Measurements from ENCODE around the gene CFAP410.
"Not testable (repeated sequence)": the region's sequence is repeated elsewhere in the genome, so short reads cannot be mapped to it uniquely, and the experiment has no call there.

The CFAP410 gene

DNA sequence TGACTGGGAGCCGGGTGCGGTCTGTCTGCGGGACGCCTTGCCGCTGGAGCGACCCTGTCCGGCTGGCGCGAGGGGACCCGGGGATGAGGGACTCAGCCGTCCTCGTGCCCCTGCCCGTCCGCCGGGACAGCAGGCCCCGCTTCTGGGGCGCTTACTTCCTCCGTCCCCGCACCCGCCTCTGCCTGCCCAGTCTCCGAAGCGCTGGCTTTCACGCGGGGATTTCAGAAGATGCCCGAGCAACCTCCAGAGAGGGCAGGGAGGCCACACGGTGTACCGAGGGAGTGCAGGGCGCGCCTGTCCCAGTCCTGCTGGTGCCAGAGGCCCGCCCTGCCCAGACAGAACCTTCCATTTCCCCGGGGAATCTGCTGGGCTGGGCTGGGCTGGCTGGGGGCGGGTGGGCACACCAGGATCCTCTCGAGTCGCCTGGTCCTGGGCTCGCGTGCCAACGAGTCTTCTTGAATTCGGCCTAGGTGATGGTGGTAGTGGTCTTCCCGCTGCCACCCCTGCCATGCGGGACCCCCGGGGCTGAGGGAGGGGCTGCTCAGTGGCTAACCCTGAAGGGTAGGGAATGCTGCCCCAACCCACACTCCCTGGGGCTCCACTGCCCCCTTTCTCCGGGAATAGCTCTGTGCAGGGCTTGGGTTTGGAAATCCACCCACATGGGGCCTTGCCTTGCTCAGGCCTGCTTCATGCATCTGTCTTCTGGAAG lies 11.7 kb upstream of the CFAP410 start:
- DNase-seq = no peak

DNA sequence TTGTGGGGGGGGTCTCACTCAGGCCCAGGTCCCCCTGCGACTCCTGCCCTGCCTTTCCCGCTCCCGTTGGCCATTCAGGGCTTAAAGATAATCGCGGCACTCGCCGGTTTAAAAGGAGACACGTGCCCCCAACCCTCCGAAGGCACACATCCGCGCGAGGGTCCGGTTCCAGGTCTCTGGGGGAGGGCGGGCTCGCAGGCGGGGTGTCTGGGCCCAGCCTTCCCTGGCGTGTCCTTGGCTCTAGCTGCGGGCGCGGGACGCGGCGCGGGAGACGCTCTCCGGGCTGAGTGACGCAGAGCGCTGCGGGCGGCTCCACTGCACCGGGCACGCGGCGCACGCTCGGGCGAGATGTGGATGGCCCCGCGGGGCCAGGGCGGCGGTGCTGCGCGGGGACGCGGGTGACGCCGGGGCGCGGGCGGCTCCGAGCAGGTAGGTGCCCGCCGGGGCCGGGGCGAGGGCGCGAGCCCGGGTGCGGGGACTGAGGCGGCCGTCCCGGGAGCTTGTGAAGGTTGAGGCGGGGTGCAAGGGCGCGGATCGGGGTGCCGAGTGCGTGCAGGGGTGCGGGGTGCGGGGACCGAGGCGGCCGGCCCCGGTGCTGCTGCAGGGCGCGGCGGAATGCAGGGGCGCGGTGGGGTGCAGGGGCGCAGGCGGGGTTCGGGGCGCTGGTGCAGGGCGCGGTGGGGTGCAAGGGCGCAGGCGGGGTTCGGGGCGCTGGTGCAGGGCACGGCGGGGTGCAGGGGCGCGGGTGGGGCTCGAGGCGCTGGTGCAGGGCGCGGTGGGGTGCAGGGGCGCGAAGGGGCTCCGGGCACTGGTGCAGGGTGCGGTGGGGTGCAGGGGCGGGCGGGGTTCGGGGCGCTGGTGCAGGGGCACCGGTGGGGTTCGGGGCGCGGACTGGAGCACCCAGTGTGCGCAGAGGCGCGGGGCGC lies 10.9 kb upstream of the CFAP410 start:
- DNase-seq = no peak

DNA sequence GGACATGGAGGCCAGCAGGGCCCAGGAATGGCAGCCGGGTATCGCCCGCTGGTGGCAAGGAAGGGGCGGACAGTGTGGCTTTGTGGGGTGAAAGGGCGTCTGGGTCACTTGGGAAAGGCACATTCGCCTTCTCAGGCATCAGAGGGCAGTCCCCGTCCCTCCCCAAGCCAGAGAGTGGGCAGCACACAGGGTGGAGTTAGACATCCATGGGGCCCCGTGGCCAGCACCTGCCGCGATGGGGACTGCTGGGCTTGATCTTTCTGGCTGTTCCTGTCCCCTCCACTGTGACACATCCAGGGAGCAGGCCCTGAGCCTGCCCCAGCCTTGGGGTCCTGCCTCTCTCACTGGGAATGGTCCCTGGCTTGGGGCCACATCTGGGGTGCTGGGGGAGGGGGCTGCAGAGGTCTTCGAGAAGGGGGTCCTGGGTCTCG lies 10.2 kb upstream of the CFAP410 start:
- DNase-seq = no peak

DNA sequence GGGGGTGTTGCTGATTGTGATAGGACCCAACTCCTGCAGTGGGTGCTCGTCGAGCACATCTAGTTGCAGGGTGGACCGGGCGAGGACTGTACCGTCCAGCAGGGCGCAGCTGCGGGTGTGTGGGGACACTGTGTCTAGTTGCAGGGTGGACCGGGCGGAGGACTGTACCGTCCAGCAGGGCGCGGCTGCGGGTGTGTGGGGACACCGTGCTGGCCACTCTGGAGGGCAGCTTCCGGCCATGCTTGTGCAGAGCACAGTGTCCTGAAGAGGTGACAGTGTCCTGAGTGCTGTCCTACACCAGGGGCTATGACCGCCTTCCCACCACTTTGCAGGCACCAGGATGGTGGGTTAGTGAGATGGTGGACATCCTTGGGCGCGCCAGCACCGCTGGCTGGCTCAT lies 9.7 kb upstream of the CFAP410 start:
- no peak for DNase-seq

DNA sequence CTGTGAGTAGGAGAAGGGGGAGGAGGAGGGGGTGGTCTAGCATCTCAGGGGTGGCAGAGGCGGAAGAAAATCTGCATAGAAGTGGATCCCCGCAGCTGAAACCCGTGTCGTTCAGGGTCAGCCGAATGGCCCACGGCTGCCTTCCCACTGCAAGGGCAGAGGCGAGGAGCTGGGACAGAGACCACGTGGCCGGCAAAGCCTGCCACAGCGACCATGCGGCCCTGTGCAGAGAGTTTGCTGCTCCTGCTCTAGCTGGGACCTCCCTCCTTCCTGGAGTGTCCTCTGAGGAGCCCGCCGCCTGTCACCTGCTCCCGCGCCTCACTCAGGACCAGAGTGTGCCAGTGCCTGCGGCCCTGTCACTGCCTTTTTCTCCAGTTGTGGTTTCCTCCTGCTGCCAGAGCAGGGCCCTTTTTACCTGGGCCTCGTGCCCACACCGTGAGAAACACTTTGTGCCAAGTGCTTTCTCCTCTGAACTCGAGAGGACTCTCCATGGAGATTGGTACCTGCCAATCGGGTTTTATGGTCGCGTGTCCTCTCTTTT lies 8.8 kb upstream of the CFAP410 start:
- DNase-seq = no peak

DNA sequence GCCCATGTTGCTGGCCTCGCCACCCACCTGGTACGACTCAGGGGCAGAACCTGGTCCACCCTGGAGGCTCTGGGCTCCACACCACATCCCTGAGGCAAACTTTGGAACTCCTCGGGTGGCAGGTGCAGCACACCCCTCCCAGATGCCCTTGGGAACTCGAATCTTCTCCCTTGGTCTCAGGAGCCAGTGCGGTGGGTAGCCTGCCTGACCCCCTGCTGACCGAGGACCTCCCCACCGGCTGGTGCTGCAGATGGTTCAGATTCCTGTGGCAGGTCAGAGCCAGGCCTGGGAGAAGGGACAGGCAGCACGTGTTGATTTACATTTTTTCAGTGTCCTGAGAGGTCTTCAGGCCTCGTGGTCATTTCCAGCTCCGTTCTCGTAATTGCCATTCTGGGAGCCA lies 6.3 kb upstream of the CFAP410 start:
- no peak for DNase-seq

DNA sequence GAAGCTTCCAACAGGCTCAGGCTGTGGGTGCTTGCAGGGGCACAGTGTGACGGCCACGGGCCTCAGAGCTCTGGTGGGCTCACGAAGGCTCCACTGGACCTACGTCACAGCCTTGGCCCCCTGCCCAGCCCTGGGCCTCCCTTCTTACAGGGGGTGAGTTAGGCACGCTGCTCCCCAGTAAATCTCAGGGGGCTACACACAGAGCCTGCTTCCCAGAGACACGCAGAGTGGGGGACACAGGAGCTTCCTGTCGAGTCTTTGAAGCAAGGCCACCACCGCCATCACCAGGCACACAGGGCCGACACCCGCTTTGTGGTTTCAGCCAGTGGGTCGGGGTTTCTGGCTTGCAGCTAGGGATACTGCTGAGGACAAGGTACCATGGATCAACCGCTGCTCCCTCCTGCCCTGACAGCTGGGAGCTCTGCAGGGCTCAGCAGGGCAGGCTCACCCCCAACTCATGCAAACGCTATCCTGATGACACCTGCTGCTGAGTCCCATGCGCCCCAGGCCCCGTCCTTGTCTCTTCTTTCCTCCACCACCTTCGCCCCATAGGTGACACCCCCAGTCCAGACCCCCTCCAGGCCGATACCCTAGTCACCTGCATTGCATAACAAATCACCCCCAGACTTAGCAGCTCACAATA lies 5.5 kb upstream of the CFAP410 start:
- no peak for DNase-seq

DNA sequence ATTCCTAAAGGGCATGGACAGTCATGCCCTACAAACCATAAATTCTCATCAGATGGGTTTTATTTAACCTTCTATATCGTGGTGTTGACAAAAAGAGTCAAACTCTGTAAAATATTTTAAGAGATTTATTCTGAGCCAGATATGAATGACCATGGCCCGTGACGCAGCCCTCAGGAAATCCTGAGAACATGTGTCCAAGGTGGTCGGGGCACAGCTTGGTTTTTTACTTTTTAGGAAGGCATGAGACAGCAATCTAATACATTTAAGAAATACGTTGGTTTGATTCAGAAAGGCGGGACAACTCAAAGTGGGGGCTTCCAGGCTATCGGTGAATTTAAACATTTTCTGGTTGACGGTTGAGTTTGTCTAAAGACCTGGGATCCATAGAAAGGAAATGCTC lies 3.8 kb upstream of the CFAP410 start:
- not testable (repeated sequence) for DNase-seq

DNA sequence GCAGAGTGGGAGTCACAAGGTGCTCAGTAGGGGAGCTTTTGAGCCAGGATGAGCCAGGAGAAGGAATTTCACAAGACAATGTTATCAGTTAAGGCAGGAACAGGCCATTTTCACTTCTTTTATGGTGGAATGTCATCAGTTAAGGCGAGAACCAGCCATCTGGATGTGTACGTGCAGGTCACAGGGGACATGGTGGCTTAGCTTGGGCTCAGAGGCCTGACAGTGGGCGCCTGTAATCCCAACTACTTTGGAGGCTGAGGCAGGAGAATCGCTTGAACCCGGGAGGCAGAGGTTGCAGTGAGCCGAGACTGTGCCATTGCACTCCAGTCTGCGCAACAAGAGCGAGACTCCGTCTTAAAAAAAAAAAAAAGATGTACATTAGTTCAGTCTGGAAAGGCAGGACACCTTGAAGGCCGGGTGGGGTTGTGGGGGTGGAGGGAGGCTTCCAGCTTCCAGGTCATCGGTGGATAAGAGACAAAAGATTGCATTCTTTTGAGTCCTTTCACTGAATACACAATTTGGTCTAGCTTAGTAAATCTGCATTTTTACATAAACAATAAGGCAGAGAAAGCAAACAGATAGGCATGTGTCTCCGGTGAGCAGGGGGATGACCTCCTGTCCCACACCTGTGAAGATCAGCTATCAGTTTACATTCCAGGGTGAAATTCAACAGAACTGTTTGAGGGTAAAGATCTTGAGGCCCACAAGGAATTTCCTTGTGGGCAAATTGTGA lies 2.7 kb upstream of the CFAP410 start:
- not testable (repeated sequence) for DNase-seq

DNA sequence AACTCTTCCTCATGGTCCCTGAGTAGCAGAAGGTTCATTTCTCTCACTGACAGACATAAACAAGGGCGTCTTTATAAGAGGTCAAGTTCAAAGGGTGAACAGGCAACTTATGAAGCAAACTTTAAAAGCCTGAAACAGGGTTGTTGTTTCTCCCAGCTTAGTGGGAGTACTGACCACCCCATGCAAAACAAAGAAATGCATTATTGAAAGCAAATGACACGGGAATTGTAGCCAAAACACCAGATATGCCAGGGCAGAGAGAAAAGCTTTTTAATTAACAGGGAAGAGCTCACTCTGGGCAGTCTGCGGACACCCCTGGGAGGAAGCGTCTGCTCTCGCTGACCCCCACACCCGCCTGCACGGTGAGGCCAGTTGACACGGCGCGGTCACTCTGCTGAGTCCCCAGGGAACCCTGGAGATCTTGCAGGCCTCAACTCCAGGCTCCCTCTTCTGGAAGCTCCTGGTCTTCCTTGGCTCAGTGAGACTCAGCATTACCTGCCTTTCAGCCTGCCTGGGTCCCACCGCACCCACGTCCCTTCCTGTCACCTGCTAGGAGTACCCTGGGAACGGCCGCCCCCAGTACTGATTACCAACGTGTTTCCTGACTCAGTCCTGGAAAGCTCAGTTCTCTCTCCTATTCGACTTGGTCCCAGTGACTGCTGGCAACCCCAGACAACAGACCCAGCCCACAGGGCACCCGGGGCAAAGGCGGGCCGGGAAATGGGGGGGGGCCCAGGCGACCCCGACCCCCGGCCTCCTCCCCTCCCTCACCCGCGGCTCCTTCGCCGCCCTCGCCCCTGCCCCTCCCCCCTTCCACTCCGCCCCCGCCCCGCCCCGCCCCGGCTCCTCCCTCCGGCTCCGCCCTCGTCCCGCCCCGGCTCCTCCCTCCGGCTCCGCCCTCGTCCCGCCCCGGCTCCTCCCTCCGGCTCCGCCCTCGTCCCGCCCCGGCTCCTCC lies 972 bp downstream of the CFAP410 start:
- peak; percentile 77 for DNase-seq

DNA sequence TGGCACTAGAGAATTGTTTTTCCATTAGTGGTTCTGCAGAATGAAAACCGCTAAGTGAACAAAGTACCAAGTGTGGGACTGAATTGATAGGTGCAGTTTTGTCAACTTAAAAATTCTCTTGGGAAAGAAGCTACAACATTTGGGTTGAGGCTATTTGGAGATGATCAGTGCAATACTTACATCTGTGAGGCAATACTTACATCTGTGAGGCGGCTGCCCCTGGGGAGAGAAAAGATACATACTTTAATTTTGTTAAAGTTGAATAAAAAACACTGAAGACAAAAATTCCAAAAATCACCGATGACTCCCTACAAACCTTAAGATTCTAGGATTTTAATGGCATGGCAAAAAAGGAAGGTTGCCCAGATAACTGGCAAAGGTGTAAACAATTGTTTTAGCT lies 1.7 kb downstream of the CFAP410 start:
- no peak for DNase-seq

DNA sequence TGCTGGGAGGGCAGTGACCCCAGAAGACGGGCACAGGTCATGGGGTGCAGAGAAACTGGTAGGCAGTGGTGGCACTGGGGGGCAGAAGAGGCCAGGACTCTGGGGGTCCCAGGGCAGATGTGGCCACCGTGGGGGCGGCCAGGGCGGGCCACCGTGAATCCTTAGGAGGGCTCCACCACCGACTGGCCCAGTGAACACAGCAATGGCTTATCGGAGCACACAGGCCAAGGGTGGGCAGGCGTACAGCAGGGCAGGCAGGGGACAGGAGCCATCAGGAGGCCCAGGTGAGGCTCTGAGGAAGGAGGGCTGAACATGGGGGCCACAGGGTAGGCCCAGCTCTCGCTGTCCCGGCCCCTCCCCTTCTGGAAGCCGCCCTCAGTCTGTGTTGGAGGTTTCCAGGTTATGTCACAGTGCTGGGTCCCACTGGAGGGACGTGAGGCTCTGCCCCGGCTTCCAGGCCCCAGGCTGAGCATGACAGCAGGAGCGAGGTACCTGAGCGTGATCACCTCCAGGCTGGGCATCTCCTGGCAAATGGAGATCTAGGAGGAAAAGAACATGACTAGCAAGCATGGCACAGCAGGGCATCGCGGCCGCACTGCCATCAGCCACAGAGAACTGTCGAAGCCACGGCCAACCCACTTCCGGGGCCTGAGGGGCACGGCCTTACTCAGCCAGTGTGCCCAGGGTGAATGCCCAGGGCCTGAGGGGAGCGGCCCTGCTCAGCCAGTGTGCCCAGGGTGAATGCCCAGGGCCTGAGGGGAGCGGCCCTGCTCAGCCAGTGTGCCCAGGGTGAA lies 3.7 kb downstream of the CFAP410 start:
- DNase-seq = no peak

DNA sequence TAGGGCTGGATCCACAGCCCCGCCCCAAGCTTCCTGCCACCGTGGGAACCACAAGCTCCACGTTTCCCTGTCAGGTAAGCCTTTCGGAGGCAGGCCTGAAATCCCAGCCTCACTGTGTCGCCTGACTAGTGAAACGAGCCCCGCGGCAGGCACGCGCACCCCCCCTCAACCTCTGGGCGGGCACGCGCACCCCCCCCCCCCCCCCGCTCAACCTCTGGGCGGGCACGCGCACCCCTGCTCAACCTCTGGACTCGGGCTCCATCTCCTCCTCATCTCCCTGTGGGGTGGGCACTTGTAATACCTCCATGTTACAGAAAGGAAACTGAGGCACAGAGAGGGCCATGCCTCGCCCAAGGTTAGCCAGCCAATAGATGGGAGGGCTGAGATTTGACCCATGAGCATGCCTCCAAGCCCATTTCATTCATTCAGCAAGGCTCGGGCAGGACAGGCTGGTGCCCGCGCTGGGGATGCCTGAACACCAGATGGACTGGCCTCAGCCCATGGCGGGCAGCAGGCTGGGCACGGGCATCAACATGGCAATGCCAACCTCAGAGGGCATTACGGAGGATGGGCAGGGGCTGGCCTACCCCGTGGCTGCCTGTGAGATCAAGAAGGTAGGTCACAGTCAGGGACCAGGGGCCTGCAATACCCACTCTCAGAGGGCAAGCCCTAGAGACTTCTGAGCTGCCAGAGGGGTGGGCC lies 4.7 kb downstream of the CFAP410 start:
- DNase-seq = no peak

DNA sequence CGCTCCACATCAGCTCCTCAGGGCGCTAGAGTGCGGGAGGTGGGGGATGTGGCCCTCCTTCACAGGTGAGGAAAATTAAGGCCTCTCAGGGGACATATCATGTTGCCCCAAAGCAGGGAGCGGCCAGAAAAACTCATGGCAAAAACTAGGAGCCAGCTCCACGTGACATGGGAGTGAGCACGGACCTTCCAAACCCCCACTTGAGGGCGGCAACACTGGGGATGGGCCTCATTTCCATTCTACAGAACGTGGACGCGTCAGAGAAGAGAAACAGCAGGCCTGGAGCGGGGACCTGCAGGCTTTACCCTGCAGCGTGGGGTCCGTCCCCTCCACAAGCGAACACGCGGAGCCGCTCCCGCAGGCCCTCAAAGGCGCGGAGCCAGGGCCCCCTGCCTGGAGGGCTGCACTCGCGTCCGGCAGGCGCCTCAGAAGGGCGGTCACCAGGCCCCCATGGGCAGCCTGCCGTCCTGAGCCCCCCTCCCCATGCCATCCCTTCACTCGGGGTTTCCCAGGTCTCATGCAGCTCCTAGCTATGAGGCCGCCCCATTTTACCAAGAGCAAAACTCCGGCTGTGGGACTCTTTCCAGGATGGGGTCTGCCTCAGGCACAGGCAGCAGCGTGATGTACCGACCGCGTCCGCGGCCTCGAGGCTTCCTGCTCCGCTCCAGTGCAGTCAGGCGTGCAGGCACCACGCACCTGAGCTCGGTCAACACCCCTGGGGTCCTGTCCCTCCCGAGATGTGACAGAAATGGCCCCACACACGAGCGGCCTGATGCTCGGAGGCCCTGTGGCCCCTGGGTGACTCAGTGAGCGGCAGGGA lies 5.5 kb downstream of the CFAP410 start:
- no peak for DNase-seq

DNA sequence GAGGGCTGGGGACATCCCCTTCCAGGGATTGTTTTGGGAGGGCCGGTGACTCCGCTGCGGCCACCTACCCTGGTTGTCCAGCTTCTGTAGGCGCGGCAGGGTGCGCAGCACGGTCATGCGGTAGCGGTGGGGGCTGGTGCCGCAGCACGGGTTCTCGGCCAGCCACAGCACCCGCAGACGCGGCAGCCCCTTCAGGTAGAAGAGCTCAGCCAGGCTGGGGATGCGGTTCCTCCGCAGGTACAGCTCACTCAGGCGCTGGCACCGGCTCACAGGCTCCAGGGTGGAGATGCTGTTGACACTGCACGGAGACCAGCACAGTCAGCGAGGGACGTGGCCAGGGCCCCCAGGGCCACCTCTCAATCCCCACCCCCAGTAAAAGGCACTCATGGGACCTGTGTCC lies 6.2 kb downstream of the CFAP410 start:
- no peak for DNase-seq

DNA sequence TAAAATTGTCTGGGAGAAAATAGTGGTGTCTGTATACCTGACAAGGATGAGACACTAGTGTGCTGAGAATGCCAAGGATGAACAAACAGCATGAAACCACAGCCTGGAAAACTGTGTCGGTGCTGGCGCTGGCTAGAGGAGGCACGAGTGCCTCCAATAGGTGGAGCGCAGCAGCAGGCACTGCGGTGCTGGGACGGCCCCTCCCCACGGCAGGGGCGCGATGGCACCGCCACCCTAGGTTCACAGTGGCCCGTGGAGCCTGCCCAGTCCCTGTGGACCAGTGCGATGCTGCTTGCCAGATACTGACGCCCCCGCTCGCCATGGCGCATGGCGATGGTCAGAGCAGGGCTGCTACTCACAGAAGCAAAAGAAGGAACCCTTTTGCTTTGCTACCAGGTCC lies 6.8 kb downstream of the CFAP410 start:
- DNase-seq = no peak

DNA sequence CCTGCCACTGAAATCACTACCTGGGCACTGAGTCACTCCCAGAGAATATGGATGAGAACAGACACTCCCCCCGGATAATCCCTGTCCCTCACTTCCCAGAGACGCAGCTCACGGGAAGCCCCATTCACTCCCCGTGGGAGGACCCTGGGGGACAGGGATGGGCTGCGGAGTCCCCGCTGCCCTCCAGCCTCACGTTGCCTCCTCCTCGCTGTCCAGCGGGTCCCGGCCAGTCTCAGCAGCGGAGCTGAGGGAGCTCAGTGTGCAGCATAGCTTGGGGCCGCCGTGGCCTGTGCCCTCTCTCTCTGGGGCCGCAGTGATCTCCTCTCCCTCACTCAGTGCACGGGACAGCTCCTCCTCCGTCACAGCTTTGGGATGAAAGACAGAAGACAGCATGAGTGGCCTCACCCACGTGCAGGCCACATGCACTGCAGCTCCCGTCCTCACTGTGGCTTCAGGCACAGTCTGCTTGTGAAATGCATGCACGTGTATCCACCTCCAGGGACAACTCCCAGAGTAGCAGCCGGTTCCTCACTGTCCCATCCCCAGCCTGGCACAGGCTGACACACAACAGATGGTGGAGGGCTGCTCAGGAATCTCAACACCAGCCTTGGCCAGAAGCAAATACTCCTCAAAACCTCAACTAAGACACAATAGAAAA lies 7.4 kb downstream of the CFAP410 start:
- no peak for DNase-seq

DNA sequence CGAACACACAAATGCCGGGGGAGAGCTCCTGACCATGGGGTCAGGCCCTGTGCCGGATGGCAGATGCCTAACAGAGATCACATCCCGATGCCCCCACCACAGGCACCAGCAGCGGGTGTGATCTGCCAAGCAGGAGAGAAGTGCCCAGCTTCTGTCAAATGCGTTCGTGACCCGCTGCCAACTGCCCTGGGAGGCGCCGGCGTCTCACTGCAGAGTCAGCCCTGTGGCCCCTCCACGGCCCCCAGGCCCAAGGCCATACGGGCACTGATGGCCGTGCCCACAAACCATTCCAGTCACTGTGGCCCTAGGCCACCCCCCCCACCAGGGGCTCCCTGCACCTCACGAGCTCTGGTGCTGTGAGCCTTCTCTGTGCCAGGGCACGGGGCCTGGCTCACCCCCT lies 8.0 kb downstream of the CFAP410 start:
- DNase-seq = no peak

DNA sequence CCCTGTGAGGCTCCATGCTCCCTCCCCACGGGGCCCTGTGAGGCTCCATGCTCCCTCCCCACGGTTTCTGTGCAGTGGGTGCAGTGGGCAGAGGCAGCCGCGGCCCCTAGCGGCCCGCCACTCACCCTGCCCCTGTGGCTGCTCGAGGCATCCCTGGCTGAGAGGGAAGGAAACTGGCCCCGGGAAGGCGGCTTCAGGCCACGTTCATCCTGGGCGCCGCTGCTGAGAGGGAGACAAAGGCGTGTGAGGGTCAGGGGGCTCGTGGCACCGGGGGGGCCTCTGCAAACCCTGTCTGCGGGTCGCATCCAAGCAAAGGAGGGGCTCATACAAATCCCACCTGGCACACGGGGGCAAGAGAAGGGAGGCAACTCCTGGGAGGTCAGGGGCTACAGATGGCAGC lies 8.5 kb downstream of the CFAP410 start:
- no peak for DNase-seq
